HPDE6-E6E7 (cell line): ENCODE results near the gene PHF24.
"Not testable (repeated sequence)": the region's sequence is repeated elsewhere in the genome, so short reads cannot be mapped to it uniquely, and the experiment has no call there.

Experiments used
- DNase-seq: peaks from one replicate; pipeline ENCODE4 v3.0.0; 2011; ENCODE audit warnings: missing footprints; ENCODE audit errors: extremely low spot score

PHF24 gene

DNA sequence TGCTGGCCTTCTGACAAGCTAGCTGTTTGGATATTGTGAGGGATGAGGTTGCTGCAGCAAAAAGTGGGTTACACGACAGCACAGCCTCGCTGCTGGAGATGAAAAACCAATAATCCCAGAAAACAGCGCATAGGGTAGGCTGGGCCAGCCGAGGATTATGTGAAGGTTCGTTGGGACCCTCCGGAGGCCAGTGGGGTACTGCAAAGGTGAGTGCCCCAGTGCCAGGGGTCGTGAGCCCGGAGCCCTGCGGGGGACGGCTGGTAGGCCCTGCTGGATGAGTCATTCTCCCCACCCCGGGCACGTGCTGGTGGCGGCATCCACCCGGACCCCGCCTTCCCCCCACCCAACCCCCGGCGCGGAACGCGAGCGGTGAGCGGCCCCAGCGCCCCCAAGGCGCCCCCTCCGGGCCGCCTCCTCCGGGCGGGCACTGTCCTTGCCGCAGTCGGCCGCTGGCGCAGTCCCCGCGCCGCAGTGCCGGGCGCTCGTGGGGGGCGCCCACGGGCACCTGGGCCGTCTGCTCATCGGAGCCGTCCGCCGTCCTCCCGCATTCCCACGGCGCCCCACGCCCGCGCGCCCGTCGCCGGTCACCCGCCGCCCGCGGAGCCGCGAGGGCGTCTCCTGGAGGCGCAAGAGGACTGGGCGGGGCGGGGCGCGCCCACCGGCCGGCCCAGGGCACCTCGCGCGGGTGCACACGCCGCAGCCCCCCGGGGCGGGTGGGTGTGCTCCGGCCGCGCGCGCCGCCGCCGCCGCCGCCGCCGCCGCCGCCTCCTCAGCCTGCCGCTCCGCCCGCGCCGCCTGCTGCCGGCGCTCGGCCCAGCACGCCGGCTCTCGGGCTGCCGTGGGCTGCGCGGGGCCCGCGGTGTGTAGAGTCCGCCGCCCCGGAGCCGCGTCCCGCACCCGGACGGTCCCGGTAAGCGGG, at the start of gene PHF24:
TSS of gene PHF24 (plus strand) at position 794 of the 919 bp plus-strand sequence. CDS start 13,014 bp downstream, outside the sequence.
- DNase-seq, result no peak

DNA sequence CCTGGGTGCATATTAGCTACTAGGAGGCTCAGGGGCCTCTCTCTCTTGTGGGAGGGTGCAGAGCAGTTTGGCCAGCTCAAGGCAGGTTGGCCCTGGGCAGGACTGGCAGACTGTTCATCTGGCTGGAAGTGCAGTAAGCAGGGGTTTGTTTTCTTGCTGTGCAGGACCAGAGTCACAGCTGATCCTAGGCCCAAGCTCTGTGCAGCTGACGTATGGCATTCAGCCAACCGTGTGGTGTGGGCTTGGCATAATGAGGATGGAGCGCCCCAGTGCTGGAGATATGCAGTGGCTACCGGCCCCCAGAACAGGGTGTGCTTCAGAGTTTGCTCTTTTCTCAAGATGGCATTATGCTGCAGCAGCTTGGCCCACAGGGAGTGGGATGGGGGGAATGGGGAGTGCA, 31.0 kb upstream of the PHF24 start:
- no peak for DNase-seq

DNA sequence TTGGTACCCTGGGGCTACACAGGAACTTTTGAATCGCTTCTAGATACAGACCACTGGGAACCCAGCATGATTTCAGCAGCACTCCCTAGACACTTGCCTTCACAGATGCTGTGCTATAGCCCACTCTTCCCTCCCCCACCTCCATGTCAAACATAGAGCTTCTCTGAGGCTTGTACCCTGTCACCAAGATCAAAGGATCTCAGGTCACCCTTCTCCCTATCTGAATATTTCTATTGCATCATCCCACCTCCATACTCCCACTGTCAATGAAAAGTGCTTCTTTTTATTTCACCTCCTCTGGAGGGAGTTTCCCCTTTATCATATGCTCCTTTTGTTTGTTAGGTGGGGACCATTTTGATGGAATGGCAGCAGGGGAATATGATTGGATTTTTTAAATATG, 29.2 kb upstream of the PHF24 start:
- no peak for DNase-seq

DNA sequence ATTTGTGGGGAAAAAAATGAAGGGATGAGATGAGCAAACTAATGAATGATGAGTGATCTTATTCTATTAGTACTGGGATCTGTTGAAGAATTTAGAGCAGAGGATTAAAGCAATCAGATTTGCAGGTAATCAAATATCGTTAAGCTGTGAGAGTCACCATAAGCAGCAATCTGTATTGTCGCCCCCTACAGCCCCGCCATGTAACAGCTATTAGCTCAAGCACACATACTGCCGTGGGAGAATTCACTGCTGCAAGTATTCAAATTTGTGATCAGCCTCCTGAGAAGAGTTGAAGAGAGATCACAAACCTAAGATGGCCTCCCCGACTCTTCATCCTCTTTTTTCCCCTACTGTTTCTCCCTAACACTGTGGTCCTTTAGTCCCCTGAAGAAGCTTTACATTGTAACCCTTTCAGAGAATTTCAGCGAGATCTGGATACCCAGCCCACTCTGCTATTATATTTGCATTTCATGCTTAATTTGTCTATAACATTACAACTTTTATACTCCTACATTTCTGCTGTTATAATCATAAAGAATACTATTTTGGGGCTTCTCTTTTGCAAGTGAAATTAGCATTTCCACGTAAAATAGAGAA, 28.5 kb upstream of the PHF24 start:
- no peak for DNase-seq

DNA sequence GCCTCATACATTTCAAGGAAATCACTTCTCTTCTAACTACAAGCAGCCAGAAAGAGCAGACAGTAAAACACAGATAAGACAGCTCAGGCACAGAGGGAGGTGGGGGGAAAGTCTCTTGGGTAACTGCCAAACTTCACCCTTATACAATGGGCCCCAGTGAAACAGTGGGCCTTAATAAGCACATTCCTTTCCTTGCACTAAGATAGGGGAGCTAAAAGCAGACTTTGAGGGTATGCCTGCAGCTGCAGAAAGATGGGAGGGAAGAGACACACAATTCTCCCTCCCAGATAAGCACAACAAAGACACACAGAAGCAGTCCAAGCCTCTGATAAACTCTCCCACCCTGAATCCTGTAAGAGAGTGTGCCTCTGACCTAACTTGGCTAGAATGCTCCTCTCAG, 18.1 kb upstream of the PHF24 start:
- DNase-seq, result not testable (repeated sequence)

DNA sequence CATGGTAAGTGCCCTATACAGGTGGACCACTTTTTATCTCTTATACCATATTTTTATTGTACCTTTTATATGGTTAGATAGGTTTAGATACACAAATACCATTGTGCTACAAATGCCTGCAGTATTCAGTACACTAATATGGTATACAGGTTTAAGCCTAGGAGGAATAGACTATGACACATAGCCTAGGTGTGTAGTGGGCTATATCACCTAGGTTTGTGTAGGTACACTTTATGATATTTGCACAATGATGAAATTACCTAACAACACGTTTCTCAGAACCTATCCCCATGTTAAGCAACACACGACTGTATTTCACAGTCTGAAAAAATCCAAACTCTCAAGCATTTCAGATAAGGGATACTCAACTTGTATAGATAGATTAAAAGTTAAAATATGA, 9.6 kb upstream of the PHF24 start:
- DNase-seq, result no peak

DNA sequence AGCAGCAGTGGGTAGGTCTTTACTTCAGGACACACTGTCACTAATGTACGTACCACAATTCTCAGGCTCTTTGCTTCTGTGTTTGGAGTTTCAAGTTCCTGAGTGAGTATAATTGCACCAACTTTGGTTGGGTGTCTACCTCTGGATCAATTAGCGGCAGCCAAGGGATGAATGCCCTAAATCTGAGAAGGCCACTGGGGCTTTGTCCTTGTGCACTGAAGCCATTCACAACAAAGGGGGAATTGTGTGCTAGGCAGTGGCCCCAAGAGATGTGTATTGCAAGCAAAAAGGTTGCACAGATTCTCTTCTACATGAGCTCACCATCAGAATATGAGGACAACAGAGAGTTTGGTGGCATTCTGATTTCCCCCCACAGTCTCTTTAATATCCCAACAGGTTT, 3.9 kb upstream of the PHF24 start:
- no peak for DNase-seq

DNA sequence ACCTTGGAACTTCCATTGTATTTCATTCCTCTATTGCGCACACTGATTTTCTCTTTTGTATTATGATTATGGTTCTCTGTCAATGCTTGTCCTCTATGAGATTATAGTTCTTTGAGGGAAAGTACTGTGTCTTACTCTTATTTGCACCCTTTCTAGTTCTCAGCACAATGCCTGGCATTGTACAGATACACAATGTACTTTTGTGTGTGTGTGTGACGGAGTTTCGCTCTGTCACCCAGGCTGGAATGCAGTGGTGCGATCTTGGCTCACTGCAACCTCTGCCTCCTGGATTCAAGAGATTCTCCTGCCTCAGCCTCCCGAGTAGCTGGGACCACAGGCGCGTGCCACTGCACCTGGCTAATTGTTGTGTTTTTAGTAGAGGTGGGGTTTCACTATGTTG, 2.0 kb upstream of the PHF24 start:
- DNase-seq, result not testable (repeated sequence)

DNA sequence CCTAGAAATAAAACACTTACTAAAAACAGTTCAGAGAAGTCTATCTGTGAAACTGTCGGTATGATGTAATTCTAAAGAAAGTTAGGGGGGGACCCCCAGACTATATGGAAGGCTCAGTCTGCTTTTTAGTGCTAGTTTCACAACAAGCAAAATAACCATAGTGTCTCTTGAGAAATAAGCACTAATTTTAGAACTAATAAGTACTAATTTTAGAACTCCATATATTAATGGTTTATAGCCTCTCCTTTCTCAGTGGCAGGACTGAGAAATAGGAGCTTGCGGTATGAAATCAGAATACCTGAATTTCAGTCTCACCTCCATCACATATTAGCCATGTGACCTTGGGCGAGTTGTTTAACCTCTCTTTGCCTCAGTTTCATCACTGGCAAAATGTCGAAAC, 1.4 kb upstream of the PHF24 start:
- DNase-seq, result no peak

DNA sequence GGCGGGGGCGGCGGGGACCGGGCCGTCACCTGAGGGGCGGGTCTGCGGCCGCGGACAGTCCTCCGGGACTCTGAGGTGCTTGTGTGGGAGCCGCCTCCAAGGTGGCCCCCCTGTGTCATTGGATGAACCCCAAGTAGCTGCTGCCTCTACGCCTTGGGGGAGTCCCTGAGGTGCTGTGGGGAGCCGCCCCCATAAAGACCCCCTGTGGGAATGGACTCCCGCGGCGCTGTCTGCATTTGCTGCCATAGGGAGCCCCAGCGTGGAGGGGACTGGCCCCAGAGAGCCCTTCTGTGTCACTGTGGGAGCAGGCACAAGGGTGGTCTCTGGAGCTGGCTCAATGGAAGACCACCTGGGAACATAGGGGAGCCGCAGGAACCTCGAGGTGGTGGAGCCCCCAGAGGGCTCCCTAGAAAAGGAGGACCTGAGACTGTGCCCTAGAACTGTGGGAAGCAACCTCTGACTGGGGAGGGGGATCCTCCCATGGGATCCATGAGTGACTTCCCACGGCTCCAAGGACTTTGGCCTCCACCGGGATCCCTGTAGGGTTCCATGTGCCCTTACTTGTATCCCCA, 412 bp downstream of the PHF24 start:
- no peak for DNase-seq

DNA sequence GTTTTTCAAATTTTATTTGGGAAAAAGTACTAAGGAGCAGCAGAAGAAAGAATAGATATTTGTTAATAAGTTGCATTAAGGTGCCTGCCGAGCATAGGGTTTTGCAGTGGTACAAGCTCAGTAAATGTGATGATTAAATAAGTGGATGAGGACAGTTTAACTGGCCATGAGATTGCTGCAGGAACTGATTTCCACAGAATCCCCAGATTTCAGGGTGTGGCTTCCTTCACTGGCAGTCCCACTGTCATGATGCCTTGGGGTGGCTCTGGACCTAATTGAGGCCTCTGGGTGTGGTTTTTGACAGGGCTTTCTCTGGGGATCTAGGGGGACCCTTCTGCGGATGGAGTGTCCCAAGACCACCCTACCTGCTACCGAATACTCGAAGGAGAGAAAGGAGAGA, 1.4 kb downstream of the PHF24 start:
- no peak for DNase-seq

DNA sequence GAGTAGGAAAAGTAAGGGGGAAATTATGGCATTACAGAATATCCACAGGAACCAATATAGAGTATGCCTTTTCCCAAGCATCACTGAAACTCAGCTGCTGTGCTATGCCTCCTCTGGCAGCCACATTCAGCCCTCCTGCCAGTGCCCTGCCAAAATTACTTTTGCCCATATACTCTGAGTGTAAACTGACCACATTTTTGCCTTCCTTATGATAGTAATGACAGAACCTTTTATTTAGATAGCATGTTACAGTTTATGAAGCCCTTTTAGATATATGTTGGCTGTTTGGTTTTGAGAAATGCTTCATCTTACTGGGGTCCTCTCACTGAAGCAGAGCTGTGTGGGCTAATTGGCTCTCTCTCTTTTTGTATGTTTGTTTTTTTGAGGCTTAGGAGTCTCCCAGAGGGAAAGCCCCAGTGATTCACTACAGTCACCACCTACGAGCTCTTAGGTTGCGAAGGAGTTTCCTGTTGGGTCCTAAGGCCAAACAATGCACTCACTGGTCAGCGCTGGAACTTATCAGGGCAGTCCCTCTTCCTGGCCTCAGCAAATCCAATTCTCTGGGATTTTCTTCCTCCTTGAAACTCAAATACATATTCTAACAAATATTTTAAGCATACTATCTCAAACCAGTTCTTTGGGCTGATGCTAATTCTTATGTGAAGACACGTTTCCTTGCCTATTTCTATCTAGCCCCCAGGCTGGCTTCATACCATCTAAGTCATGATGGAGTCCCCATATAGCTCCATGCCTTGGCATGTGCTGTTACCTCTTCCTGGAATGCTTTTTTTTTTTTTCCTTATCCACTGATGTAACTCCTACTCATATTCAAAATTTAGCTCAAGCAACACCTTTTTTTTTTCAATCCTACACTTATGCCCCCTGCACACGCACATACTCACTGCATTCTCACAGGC, 3.7 kb downstream of the PHF24 start:
- DNase-seq, result peak; percentile 63

DNA sequence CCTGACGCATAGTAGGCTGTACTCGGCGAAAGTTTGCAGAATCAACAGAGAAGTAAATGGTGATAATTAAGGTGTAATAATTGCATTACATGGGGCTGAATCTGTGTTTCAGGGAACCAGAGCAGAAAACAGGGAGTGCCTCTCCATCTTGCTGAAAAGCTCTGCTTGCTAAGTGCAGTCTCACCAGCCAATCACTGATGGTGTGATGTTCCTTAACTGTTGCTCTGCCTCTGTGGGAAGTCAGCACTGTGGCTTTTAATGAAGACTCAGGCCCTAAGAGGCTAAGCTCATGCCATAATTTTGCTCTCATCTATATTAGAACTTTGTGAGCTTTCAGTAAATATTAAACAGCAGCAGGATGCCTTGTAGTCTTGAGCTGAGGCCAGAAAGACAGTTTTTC, 4.5 kb downstream of the PHF24 start:
- DNase-seq, result no peak

DNA sequence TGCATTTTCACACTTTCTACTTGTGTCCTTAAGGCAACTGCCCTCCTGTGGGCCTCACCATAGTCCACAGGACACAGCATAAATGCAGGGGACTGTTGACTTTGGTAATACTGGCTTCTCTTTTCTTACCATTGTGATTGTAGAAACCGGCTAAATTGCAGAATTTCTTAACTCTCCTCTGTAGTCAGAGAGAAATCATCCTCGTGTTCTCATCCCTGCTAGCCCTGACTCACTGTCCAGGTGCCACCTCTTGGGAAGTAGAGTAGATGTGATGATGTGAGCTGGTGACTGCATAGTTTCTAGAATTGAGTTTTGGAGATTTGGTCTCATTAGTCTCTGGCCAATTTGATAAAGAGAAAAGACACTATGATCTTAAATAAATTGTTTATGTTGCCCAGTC, 5.5 kb downstream of the PHF24 start:
- DNase-seq, result no peak

DNA sequence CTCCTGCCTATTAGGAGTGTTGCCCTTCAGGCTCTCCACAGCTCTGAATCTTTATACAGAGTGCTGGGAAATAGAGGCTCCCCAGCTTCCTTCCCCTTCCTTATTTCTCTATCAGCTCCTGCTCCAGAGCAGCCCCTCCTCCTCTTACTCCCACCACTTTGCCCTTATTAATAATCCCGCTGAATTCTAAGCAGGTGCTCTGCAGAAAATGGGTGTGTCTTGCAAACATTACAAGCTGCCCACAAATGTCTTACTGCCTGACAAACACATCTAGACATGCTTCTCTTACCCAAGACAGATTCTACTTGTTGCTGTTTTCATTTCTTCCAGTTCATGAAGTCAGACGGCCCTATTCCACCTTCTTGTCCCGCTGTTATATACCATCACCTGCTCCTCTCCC, 6.4 kb downstream of the PHF24 start:
- DNase-seq, result no peak

DNA sequence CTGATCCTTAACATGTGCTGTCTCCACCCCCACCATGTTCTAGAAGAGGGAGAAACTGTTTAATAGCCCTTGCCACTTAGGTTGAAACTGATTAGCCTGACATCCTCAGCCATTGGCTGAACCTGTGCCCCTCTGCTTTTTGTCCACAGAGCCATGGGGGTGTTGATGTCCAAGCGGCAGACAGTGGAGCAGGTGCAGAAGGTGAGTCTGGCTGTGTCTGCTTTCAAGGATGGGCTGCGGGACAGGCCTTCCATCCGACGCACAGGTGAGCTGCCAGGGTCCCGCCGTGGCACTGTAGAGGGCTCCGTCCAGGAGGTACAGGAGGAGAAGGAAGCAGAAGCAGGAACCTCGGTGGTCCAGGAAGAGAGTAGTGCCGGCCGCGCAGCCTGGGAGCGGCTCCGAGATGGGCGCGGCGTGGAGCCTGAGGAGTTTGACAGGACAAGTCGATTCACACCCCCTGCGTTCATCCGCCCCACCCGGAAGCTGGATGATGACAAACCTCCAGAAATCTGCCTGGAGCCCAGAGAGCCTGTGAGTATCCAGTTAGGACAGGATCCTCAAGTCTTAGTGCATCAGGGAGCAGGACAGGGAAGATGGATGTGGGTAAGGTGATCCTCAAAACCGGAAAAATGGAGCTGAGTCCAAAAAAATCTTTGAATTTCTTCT, 13.2 kb downstream of the PHF24 start:
- DNase-seq, result no peak

DNA sequence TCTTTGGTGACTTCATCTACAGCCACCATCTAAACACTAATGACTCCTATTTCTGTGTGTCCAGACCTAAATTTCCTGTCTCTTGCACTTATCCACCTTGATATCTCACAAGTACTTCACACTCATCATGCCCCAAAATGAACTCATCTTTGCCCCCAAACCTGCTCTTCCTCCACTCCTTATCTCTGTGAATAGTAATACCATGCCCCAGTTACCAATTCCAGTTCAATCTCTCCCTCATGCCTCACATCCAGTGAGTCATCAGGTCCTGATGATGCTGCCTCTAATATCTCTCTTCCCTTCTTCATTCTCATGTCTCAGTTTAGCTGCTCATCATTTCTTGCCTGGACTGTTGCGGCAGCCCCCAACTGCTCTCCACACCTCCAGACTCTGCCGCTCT, 16.6 kb downstream of the PHF24 start:
- no peak for DNase-seq

DNA sequence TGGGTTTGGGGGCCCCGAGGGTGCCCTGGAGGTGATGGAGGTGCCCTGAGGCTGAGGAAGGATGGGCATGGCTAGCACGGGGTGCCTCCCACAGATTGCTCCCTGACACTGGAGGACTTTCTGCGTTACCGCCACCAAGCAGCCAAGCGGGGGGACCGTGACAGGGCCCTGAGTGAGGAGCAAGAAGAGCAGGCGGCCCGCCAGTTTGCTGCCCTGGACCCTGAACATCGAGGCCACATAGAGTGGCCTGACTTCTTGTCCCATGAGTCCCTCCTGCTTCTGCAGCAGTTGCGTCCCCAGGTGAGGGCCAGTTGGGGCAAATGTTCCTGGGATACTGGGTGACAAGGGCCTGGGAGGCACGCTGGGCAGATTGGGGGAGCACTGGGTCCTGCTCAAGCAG, 18.4 kb downstream of the PHF24 start:
- DNase-seq, result no peak

DNA sequence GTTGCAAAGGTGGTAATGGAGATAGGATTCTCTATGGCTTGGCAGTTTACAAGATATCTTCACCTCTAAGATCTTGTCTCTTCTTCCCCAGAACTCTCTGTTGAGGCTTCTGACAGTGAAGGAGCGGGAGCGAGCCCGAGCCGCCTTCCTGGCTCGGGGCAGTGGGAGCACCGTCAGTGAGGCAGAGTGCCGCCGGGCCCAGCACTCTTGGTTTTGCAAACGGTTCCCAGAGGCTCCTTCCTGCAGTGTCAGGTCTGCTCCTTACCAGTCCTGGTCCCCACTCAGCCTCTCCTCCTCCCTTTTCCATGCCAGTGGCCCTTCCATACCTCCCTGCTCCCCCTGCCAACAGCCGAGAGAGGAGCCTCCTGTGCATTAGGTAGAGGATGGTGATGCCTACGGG, 18.9 kb downstream of the PHF24 start:
- no peak for DNase-seq

DNA sequence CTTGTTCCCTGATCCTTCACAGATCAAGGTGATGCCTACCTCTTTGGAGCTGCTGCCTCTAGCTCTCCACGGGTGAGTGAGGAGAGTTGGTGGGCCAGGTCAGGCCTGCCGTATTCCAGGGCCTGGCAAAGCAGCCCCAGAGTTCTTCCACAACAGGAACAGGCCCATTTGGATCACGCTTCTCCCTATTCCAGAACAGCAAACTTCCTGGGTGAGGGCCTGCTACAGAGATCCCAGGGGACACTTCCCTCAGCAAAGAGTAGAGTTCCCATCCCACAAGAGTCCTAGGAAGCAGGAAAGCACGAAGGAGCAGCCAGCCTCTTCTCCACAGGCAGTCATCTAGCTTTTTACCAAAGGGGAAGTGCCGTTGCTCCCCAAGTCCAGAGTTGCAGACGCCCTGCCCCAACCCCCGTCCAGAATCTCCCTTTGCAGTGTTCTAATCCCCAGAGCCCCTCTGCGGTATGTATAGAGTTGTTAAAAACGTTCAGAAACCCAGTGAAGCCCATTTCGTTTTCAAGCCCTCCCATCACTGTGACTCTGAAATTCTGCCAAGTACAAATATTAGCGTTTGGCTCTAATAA, 22.2 kb downstream of the PHF24 start:
- no peak for DNase-seq

DNA sequence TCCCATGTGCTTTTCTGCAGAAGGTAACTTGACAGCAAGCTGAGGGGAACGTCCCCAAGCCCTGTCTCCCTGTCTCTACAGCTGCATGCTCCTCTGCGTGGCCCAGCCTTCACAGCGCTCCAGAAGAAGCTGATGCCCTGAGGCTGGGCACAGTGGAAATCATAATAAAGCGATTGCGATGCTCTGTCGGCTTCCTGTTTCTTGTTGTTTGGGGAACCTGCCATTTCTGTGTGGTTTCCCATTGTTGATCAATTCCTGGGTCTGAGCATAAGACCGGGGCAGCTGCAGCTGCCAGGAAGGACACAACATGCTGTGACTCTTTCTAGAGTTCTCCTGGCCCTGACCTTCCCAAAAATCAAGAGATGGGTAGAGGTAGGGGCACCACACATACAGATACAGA, 24.3 kb downstream of the PHF24 start:
- DNase-seq, result no peak
